HG02884 (cell line): Measurements from ENCODE around the gene RAD51B.

Source experiments
- ATAC-seq: cut with Tn5 transposase; IDR thresholded peaks from one replicate; pipeline ENCODE4 v1.9.1; 2021; ENCODE audit warnings: mild to moderate bottlenecking, moderate library complexity; ENCODE audit not compliant: unreplicated experiment

Gene RAD51B

GRCh38 chr14:68394118-68394763, 574.7 kb downstream of the RAD51B start:
- ATAC-seq, result no peak

GRCh38 chr14:68394764-68395143, 575.2 kb downstream of the RAD51B start:
- ATAC-seq, result no peak

GRCh38 chr14:68395604-68396003, 576.0 kb downstream of the RAD51B start:
- no peak for ATAC-seq

GRCh38 chr14:68396461-68396860, 576.9 kb downstream of the RAD51B start:
- no peak for ATAC-seq

GRCh38 chr14:68397371-68397811, 577.8 kb downstream of the RAD51B start:
- no peak for ATAC-seq

GRCh38 chr14:68397822-68398221, 578.2 kb downstream of the RAD51B start:
- no peak for ATAC-seq

- no peak for ATAC-seq
These were observed 578.8 kb downstream of the RAD51B start for GRCh38 chr14:68398370-68398769.

GRCh38 chr14:68399971-68400370, 580.4 kb downstream of the RAD51B start:
- ATAC-seq, result no peak

GRCh38 chr14:68401317-68401716, 581.7 kb downstream of the RAD51B start:
- no peak for ATAC-seq

- peak; percentile 52 for ATAC-seq
These were observed 582.3 kb downstream of the RAD51B start for GRCh38 chr14:68401855-68402254.

GRCh38 chr14:68402525-68403101, 583.0 kb downstream of the RAD51B start:
- ATAC-seq, result no peak

- no peak for ATAC-seq
These were observed 583.9 kb downstream of the RAD51B start for GRCh38 chr14:68403191-68404145.

GRCh38 chr14:68404146-68404527, 584.6 kb downstream of the RAD51B start:
- ATAC-seq, result no peak

- ATAC-seq, result no peak
These were observed 585.1 kb downstream of the RAD51B start for GRCh38 chr14:68404652-68405183.

GRCh38 chr14:68405961-68406360, 586.4 kb downstream of the RAD51B start:
- no peak for ATAC-seq

GRCh38 chr14:68407285-68407684, 587.7 kb downstream of the RAD51B start:
- no peak for ATAC-seq

- no peak for ATAC-seq
These were observed 588.2 kb downstream of the RAD51B start for GRCh38 chr14:68407825-68408224.

GRCh38 chr14:68408680-68409079, 589.1 kb downstream of the RAD51B start:
- no peak for ATAC-seq

GRCh38 chr14:68409387-68409786, 589.8 kb downstream of the RAD51B start:
- no peak for ATAC-seq

GRCh38 chr14:68412505-68413465, 593.2 kb downstream of the RAD51B start:
- ATAC-seq, result no peak
